RPMI7951 (cell line): ENCODE measurements around the gene HK2. TPM values are rescaled to one million over a fixed set of nuclear protein-coding genes. Genes with fewer than 3 reads are reported as not detected.
A peak's percentile ranks its signal among the peaks of the same experiment; 100 is the strongest.
"Not testable (repeated sequence)": the region's sequence is repeated elsewhere in the genome, so short reads cannot be mapped to it uniquely, and the experiment has no call there.

Experiments
- DNase-seq: peaks from one replicate; pipeline ENCODE4 v3.0.0-alpha.2; 2012; ENCODE audit warnings: low read depth
- total RNA-seq: library from RNA; depleted of rRNA; stranded (reverse); fragments of >200 nt; shearing (Covaris generic); gene quantifications from 2 replicates; pipeline ENCODE4 v1.2.3, GENCODE V29; 2014; rRNA removed

Gene HK2
- 13.0 and 16.5 TPM in 2 replicates for total RNA-seq

DNA sequence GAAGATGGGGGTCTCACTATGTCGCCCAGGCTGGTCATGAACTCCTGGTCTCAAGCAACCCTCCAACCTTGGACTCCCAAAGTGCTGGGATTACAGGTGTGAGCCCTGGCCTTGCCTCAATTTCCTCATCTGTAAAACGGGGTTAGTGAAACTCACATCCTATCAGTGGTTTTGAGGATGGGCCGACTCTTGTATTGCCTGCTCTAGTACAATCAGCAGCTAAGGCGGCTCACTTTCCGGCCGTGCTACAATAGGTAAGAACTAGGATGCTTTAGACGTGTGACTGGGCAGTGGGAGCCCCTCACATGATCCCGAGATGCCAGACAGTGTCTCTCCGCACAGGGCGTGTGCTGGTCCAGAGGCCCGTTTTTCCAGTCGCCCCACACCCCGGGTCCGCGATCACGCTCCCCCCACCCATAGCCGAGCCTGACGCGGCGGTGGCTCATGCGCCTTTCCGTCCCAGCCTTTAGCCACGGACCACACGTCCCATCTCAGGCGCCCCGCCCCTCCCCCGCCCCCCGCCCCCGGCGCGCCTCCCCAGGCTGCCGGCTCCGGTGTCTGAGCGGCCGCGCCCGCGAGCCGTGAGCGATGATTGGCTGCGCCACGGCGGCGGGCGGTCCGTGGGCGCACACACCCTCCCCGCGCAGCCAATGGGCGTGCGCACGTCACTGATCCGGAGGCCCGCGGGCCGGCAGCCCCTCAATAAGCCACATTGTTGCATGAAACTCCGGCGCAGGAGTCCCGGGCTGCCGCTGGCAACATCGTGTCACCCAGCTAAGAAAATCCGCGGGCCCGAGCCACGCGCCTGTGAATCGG lies at the start of gene HK2:
HK2 (plus strand) TSS at position 710 of the 816 bp plus-strand sequence. CDS start 454 bp downstream, outside the sequence.
- DNase-seq: peak; percentile 92

DNA sequence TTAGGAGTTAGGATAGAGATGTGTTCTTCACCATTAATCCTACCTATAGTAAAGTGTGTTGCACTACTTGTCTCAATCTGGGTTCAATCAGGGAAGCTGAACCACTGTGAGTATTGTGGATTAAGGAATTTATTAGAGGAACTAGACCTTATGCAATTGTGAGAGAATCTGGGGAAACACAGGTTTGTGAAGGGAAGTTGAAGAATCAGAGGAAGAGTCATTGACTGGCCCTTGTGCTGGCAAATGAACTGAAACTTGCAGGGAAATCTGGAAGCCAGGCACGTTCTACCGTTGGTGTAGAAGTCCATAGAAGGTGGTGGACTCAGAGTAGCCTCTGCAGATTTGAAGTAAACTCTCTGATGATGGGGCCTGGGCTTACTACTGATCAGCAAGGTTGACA lies 44.7 kb upstream of the HK2 start:
- DNase-seq: no peak

DNA sequence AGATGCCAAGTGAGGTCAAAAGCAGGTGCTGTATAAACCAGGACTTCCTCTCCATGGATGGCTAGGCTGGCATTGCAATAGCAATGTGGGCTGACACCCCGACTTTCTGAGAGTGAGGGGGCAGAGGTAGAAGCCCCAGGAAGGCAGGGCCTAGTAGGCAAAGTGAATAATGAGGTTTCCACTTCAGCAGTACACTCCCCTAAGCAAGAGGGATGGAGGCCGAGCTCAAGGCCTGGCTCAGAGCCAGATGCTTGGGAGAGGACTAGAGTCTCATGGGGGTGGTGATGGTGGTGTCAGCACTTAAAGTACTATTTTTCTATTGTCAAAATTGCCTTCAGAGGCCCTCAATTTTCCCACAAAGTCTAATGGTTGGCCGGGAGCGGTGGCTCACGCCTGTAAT lies 41.6 kb upstream of the HK2 start:
- no peak for DNase-seq

DNA sequence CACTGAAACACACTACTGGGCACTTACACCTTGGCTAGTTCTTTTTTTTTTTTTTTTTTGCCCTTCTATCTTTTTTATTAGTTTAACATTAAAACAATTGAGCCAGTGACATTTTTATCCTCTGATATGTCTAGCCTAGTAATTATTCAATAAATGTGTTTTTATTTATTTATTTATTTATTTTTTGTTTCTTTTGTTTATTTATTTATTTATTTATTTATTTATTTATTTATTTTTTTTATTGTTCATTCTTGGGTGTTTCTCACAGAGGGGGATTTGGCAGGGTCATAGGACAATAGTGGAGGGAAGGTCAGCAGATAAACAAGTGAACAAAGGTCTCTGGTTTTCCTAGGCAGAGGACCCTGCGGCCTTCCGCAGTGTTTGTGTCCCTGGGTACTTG lies 39.0 kb upstream of the HK2 start:
- not testable (repeated sequence) for DNase-seq

DNA sequence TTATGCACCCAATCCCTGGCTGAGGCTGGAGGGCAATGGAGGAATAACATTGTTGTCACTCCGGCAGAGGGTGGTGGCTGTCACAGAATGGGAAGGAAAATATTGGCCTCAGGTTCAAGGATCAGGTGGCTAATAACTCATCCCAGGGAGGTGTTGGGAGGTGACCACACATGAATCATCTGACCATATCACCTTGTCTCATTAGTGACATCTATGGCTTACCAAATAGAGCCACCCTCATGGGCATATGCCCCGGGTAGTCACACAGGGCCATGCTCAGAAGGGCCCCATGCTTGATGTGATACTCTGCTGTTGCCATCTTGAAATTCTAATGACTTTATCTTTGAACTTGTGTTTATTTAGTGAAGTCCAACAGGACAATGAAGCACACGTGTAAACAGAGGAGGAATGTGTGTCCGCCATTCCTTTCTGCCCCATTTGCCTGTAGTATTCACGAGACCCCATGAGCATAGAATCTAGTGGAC lies 27.5 kb upstream of the HK2 start:
- no peak for DNase-seq

DNA sequence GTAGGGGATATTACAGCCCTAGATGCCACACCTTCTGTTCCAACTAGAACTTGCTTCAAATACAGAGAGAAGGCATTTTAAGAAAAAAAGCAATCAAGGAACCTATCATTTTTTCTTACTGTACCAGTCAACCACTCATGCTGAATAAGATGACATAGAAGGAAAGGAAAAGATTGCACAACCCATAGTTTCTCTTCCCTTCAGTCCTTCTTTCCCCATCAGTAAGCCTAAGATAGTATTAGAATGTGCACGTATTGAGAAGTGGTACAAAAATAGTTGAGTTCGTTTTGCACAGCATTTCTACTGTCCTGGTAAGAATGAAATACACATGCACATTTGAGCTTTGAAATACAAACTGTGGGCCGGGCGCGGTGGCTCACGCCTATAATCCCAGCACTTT lies 27.0 kb upstream of the HK2 start:
- DNase-seq: no peak

DNA sequence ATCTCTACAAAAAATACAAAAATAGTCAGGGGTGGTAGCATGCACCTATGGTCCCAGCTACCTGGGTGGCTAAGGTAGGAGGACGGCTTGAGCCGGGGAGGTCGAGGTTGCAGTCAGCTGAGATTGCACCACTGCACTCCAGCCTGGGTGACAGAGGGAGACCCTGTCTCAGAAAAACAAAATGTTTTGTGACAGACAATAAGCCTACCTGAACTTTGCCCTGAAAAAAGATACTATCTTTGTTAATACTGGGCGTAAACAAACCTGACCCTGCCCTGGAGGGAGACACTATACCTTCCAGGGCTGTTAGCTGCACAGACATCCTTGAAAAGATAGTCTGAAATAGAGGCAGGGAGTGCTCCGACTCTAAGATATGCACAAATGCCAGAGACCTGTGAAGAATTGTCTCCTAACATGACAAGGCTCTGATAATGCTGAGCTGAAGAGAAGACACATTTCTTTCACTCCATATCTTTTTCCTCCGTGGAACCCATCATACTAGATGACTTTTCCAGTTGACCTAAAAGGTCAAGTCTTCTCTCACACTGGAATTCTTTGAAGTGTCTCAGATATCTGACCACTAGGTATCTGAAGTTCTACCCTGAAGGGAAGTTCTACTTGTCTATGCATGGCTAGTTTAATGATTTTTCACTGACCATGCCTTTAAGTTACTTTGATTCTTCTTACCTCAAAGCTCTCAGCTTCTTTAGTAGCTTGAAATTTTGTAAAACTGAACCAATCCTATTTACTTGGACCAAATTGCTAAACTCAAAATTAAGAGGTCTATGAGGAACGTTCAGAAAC lies 20.9 kb upstream of the HK2 start:
- no peak for DNase-seq

DNA sequence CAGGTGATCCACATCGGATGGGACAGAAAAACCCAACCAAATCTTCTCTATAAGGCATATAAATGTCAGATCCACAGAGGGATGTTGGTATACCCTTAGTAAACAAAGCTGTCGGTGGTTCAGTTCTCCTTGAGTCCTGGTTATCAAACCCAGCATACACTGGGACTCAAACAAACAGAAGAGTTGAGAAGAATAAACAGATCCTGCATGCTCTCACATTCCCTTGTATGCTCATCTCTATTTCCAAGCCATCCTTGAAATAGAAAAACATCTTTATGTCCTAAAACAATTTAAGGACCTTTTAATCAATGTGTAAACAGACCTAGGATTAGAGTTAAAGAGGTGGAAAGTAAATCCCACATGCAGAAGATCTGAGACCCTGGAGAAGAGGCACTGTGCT lies 19.8 kb upstream of the HK2 start:
- no peak for DNase-seq

DNA sequence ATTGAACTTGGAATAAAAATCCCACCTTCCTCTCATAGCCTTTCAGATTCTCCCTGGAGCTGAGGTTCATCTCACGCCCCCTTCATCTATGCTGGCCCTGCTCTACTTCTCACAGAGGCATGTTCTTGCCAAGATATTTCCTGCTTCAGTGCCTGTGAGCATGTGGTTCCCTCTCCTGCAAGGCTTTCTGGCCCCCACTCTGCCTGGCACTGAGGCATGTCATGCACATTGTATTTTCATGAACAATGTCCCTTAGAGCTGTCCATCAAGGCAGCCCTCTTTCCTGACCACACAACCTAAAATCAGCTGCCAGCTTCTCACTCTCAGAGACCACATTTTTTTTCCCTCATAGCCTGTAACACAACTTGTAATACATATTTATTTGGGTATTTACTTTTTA lies 18.0 kb upstream of the HK2 start:
- no peak for DNase-seq

DNA sequence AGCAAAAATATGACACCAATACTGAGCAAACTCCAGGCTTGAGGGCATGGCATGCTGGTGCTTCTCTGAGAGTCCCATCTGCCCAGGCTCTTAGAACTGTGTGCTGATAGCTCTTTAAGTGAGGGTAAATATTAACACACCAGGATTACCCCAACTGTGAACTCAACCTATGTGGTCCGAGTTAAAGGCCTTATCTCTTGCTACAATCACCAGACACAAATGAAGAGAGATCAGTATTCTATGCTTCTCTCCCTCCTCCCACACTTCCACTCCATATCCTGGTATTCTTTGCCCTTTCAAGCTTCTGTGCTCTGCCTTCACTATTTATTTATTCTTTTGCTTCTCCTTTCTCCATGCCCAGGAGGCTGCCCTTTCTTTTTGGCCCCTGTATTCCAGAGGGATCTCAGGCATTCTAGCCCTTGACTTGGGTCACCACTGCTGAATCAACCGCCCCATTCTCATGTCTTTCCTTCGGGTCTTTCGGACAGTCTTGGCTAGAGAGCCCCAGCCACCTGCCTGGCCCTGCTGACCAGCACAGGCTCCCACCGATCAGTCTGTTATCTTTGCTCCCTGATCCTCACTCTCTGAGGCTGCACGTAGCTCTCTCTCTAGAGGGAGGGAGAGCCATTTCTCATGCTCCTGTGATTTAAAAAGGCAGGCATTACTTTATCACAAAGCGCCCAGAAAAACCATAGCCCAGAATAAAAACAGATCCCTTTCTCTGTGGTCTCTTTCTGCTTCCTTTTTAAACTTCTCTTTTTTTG lies 17.2 kb upstream of the HK2 start:
- no peak for DNase-seq

DNA sequence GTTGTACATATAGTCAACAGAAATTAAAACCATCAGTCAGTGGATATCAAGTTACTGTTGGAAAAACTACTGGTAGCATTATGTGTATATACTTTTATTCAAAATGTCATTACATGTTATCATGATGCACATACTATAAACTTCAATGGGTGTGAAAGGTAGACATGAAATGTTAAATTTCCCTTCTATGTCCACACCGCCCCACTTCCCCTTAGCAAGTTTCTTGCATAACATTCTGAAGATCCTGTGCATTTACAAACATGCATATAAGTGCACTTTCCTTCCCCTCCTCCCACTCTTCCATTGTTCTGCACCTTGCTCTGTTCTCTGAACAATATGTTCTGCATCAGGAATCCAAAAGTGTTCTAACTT lies 16.6 kb upstream of the HK2 start:
- DNase-seq: no peak

DNA sequence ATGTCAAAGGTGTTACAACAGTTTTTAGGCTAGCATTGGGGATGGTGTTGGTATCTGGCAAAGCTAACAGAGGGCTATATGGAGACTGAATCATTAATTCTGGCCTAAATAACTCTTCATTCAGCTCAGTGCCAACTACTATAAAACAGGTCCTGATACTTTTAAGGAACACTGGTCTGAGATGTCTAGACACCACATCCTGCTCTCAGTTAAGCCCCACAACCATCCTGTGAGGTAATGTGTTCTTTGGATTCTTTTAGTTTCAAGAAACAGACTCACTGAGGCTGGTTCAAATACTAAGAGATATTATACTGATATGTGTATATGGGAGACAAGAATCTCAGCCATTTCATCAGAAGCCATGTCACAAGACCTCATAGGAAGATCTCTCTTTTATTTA lies 14.2 kb upstream of the HK2 start:
- DNase-seq: no peak

DNA sequence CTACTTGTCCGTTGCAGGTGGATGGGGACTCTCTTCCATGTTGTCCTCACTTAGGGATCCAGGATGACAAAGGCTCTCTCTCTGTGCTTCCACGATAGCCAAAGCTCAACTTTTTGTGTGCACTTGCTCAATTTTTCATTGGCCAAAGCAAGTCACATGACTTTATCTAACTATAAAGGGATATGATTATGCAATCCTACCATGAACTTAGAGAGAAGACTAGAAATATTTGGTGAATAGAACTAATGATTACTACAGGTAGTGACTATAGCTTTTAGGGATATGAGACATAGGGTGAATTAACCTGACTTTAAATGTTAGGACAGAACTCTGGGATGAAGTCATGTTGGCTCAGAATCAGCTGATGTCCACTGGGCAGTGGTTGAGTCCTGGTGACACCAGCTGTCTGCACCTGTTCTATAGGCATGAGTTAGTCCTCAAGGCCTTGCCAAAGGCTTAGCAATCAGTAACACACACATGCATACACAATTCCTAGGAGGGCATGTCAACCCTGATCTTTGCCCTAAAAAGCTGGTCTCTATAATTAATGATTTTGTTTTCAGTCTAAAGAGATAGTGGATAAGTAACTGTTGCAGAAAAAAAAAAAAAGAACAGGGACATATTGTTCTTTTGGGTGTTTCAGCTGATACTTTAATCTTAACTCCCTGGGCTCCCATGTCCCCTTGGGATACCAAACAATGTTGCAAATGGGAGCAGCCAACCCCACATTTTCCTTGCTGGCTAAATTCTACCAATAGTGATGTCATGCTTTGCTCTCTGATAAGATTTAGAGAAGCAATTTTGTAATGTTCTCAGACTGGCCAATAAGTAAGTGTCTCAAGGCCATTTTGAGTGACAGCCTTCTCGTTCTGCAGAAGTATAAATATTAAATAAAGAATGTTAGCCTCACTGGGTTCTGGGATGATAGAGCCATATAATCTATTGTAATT lies 12.5 kb upstream of the HK2 start:
- DNase-seq: no peak

DNA sequence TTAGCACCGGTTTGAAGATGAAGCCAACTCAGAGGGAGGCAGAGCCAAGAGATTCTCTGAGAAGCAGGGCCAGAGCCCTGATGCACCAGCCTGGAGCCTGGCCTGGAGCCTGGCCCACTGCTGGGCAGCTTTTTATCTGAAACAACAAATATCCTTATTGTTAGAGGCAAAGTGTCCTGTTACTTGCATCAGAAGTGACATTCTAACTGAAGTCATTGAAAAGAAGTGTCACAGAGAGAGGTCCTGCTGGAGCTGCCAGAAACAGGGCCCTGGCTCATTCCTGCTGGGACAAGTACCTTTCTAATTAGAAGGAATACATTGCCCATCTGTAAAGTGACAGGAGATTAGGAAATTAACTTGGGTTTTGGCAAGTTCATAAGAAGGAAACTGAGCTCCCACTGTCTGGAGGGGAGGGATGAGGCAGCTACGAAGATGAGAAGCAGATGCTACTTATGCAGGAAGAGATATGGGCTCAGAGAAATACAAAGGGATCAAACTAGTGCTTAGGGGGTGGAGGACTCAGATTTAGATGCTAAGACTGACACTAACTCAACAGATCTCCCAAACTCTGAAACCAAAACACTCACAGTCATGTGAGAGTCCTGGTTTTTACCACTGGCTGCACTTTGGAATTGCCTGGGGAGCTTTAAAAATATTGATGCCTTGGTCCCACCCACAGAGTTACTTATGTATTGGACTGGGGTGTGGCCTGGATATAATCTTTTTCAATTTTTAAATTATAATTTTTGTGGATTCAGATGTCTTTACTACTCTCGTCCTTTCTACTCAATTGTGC lies 11.0 kb upstream of the HK2 start:
- no peak for DNase-seq

DNA sequence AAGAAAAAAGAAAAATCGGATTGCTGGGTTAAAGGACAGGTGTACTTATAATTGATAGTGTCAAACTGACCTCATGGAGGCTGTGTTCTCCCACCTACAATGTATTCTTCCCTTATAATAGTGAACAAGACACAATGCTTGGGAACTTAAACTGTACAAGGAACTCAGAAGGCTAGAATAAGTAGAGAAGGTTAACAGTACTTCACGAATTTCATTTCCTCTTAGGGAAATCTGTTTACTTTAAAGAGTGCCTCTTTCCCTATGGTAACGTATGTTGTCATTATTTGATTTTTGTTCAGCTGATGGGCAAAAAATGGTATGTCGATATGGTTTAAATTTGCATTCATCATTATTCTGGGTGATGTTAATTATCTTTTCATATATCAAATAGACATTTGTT lies 9.2 kb upstream of the HK2 start:
- DNase-seq: no peak

DNA sequence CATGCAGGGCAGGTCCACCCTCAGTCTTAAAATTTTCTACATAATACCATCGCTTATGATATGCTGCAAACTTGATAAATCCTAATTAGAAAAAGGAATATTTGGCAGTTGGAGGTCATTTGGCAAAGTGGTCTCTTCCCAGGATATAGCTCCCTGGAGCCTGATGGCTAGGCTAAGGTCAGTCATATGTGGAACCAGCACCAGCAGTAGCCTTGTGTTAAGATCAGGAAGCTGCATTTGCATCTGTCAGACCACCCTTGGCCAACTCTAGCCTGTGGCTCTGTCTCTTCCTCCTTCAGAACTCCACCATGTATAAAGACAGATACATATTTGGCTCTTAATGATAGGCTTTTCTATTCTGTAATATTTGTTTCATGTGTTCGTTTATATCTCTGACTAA lies 5.4 kb upstream of the HK2 start:
- no peak for DNase-seq

DNA sequence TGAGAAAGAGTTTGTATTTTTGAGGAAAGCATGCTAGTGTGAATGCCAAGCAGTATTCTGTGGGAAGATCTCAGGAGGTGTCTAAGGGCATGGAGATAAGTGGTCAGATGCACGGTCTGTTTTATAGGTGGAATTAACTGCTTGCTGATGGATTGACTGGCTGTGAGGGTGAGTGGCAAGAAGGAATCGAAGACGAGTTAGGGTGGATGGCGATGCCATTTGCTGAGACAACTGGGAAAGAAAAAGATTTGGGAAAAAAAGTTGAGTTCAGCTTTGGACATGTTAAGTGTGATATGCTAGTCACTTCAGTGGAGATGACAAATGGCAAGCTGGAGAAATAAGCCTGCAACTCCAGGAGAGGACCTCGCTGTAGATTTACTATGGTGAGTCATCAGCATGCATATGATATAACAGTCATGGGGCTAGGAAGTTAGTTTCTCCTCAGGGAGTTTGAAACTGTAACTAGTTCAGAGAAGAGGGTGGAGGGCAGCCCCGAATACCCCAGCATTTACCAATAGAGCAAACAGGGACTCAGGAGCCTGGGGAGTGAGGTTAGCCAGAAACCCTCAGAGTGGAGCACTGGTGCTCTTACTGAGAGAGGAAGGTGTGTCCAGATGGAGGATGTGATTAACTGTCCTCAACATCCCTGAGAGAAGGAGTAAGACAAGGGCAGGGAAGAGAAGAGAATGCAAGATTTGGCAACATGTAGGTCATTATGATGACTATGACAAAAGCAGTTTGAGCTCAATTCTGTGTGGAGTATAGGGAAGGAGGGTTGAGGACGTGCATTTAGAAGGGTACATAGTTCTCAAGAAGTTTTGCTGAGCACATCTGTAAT lies 2.0 kb upstream of the HK2 start:
- DNase-seq: peak; percentile 56

DNA sequence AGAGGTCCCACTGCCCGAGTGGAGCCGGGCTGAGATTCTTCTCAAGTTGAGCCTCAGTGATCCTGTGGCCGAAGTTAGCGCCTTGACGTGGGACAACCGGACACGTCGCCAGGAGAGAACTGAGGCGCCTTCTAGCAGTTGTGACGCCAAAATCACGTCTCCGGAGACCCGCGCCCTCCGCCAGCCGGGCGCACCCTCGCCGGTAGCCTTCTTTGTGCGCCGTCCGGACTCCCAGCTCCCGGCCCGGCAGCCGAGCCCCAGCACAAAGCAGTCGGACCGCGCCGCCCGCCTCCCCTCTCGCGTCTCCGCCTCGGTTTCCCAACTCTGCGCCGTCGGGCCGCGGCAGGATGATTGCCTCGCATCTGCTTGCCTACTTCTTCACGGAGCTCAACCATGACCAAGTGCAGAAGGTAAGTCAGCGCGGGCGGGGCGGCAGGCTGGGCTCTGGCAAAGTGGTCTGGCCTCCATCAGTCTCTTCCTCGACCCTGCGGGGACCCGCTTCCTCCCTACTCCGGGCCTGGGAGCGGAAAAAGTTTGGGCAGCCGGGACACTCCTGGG lies 386 bp downstream of the HK2 start:
- not testable (repeated sequence) for DNase-seq
